T follicular helper cell (primary cell): ENCODE data around the gene CARM1.
"Not testable (repeated sequence)": the region's sequence is repeated elsewhere in the genome, so short reads cannot be mapped to it uniquely, and the experiment has no call there.

ENCODE experiments used
- DNase-seq: peaks from one replicate; pipeline ENCODE4 v3.0.0-alpha.2; 2020; ENCODE audit warnings: low read depth

Gene CARM1

DNA sequence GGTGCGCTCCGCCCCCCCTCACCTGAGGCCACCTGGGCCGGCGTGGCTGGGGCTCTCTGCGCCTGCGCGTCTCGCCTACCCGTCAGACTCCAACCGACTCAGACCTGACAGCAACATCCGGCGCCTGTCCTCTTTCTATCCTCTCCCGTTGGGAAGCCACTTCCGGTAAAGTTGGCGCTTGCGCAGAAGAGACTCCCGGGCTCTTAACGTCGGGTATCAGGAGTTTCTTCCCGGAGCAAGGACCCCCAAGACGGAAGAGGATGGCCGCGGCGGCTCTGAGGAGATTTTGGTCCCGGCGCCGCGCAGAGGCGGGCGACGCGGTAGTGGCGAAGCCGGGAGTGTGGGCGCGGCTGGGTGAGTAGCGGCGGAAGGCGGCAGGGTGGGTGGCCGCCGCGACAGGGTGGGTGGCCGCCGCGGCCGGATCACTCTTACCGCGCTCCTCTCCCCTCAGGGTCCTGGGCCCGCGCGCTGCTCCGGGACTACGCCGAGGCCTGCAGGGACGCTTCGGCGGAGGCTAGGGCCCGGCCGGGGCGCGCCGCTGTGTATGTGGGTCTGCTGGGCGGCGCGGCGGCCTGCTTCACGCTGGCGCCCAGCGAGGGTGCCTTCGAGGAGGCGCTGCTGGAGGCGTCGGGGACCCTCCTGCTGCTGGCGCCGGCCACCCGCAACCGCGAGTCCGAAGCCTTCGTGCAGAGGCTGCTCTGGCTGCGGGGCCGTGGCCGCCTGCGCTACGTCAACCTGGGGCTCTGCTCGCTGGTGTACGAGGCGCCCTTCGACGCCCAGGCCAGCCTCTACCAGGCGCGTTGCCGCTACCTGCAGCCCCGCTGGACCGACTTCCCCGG is 57.4 kb downstream of the CARM1 start, which contains the start of the genes TIMM29 and YIPF2:
Gene TIMM29, plus strand, starts transcription at position 249 of the 839 bp plus-strand sequence. Its CDS starts 12 bp downstream, at position 261.
Gene YIPF2, minus strand, starts transcription at position 77 of the 839 bp plus-strand sequence. CDS start 229 bp downstream, outside the sequence.
- peak; percentile 89 for DNase-seq

DNA sequence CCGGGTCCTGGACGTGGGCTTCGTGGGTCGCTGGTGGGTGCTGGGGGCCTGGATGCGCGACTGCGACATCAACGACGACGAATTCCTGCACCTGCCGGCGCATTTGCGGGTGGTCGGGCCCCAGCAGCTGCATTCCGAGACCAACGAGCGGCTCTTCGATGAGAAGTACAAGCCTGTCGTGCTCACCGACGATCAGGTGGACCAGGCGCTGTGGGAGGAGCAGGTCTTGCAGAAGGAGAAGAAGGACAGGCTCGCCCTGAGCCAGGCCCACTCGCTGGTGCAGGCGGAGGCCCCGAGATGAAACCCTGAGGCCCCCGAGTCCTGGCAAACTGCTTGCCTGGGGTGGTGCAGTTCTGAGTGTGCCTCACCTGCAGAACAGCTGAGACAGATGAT is 58.0 kb downstream of the CARM1 start:
- no peak for DNase-seq

DNA sequence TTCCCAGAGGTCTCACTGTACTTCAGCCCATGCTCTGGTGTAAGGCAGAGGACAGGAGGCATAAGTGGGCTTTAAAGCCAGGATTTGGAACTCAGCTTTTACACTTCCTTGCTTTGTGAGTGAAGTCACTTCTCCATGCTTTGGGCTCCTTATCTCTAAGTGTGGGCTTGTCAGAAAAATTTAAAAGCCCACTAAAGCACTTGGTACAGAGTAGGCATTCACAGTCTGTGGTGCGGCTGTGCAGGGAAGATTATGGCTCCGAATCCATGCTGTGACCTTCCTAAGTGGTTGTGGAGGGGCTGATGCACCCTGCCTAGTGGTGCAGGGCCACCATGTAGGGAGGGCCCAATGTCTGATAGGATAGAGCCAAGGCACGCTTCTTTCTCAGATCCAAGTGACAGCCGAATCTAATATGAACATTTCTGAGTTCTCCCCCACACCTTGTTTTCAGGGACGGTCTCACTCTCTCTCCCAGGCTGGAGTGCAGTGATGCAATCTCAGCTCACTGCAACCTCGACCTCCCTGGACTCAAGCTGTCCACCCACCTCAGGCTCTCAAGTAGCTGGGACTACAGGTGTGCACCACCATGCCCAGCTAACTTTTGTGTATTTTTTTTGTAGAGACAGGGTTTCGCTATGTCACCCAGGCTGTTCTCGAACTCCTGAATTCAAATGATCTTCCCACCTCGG is 64.2 kb downstream of the CARM1 start:
- no peak for DNase-seq

DNA sequence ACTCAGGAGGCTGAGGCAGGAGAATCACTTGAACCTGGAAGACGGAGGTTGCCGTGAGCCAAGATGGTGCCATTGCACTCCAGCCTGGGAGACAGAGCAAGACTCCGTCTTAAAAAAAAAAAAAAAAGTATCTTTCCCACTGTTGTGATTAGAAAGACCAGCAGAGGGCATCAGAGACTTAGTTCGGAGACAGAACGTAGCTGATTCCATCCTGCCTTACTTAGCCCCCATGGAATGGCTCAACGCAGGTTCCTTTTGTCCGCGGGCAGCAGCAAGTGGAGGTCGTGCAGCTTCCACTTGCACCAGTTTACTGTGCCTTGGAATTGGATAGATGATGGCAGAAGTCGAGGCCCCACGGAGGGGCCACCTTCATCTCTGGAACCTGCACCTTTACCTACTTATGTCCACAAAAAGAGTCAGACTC is 65.3 kb downstream of the CARM1 start:
- no peak for DNase-seq

DNA sequence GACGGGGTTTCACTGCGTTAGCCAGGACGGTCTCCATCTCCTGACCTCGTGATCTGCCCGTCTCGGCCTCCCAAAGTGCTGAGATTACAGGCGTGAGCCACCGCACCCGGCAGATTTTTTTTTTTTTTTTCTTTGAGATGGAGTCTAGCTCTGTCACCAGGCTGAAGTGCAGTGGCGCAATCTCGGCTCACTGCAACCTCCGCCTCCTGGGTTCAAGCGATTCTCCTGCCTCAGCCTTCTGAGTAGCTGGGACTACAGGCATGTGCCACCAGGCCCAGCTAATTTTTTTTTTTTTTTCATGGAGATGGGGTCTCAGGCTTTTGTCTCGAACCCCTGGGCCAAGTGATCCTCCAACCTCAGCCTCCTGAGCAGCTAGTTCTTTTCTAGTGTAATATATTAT is 70.3 kb downstream of the CARM1 start:
- not testable (repeated sequence) for DNase-seq

DNA sequence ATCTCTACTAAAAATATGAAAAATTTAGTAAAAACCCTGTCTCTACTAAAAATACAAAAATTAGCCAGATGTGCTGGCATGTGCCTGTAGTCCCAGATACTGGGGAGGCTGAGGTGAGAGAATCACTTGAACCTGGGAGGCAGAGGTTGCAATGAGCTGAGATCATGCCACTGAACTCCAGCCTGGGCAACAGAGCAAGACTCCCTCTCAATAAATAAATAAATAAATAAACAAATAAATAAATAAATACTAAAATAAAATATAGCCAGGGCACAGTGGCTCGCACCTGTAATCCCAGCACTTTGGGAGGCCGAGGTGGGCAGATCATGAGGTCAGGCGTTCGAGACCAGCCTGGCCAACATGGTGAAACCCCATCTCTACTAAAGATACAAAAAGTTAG is 72.1 kb downstream of the CARM1 start:
- not testable (repeated sequence) for DNase-seq

DNA sequence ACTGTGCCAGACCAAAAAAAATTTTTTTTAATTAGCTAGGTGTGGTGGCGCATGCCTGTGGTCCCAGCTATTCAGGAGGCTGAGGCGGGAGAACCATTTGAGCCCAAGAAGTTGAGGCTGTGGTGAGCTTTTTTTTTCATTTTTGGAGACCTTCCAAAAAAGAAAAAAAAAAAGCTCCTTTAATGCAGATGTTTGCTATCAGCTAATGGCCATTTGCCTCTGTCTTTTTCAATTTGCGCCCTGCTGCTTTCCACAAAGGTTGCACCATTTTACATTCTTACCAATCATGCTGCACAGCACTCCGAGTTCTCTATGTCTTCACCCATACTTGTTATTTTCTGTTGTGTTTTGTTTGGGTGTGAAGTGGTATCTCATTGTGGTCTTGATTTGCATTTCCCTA is 73.9 kb downstream of the CARM1 start:
- DNase-seq = no peak

DNA sequence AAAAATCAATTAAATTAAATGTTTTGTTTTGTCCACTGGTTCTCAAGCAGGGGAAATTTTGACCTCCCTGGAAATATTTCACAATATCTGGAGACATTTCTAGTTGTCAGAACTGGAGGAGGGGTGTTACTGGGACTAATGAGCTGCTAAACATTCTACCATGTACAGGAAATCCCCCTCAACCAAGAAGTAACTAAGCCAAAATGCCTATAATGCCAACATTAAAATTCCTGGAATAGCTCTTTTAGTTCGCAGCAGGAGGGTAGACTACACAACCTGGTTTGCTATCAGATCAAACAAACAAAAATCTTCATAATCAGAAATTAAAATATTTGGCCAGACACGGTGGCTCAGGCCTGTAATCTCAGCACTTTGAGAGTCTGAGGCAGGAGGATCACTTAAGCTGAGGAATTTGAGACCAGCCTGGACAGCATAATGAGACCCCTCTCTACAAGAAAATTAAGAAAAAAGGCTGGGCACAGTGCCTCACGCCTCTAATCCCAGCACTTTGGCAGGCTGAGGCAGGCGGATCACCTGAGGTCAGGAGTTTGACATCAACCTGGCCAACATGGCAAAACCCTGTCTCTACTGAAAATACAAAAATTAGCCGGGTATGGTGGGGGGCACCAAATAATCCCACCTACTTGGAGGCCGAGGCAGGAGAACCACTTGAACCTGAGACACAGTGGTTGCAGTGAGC is 75.8 kb downstream of the CARM1 start:
- DNase-seq = no peak

DNA sequence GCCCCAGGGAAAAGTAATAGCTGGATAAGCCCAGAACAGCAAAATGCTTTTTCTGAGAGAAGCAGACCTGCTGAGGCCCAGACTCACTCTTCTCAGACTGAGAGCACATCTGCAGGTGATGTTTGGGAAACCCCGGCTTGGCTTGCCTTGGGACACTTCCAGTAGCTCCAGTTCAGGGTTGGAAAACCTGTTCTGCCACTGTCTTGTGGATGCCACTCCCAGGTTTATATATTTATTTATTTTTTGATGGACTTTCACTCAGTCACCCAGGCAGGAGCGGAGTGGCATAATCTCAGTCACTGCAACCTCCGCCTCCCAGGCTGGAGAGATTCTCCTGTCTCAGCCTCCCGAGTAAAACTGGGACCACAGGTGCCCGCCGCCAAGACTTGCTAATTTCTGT is 81.5 kb downstream of the CARM1 start:
- no peak for DNase-seq

DNA sequence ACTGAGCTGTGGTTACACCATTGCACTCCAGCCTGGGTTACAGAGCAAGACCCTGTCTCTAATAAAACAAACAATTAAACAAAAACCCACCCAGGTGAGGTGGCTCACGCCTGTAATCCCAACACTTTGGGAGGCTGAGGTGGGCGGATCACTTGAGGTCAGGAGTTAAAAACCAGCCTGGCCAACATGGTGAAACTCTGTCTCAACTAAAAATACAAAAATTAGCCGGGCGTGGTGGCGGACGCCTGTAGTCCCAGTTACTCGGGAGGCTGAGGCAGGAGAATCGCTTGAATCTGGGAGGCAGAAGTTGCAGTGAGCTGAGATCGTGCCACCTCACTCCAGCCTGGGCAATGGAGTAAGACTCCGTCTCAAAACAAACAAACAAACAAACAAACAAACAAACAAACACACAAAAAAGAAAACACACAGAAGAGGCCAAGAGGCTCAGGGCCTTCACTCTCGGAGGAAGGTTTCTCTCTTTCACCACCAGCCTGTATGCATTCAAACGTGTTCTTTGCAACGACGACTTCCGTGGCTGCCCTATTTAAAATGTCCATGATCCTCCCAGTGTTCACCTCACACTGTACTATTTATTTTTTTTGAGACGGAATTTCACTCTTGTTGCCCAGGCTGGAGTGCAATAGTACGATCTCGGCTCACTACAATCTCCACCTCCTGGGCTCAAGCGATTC is 88.1 kb downstream of the CARM1 start:
- not testable (repeated sequence) for DNase-seq

DNA sequence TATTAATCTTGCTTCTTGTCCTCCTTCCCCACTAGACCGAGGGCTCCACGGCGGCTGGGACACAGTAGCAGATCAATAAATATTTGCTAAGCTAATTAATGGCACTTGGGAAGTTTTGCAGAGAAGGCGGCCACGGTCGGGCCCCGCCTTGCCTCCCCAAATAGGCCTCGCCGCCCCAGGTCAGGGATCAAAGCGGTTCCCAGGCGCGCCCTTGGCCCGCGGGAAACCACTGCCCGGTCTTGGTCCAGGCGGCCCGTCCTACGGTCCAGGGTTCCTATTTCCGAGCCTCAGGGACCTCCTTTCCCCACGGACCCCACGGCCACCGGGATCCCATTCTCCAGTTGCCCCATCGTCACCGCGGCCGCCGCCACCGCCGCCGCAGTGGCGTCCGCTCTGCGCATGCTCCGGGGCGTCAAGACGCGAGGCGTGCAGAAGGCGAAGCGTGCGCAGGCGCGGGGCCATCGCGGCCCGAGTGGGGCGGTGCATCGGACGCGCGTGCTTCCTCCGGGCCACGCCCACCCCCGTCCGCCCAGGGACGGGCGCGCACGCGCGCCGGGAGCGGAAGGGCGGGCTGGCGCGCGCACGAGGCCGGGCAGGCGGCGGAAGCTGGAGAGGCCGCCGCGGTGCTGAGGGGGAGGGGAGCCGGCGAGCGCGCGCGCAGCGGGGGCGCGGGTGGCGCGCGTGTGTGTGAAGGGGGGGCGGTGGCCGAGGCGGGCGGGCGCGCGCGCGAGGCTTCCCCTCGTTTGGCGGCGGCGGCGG is 89.1 kb downstream of the CARM1 start, which contains the start of gene SMARCA4:
Gene SMARCA4, plus strand, starts transcription at position 717 of the 759 bp plus-strand sequence. CDS start 23,122 bp downstream, outside the sequence.
- peak; percentile 97 for DNase-seq

DNA sequence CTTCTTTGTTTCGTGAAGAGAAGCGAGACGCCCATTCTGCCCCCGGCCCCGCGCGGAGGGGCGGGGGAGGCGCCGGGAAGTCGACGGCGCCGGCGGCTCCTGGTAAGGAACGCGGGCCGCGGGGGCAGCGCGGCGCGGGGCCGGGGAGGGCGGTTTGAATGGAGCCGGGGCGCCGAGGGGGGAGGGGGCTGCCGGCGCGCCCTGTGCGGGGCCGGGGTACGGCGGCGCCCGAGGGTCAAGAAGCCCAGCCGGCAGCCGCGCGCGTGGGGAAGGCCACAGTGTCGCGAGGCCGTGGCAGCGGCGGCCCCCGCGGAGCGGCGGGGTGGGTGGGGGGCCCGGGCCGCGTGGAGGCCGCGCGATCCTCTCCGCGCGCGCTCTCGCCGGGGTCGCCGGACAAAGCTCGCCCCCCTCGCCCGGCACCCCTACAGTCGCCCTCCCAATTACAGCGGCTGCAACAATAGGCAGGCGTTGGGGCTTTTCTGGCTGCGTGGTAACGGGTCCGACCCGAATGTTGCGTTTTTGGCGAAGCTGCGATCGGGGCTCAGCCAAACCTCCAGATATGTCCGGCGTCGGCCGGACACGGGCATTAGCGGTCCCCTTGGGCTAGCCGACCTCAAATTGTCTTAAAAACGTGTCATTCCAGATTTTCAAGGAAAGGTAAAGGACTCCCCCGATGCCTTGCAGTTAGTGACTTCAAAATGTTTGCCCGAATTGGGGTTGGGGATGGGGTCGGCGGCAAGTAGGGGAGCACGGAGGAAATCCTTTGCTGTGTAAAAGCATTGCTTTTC is 89.9 kb downstream of the CARM1 start:
- no peak for DNase-seq

DNA sequence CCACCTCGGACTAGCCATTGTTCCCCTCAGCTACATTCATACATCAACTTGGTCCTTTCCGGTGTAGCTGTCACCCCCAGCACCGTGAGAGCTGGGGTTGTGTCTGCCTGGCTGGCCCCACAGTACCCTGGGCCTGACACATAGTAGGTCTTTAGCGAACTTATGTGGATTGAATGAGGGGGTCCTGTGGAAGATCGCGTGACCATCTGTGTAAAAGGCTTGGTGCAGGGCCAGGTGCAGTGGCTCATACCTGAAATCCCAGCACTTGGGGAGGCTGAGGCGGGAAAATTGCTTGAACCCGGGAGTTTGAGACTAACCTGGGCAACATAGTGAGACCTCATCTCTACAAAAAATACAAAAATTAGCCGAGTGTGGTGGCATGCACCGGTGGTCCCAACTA is 91.5 kb downstream of the CARM1 start:
- DNase-seq = no peak

DNA sequence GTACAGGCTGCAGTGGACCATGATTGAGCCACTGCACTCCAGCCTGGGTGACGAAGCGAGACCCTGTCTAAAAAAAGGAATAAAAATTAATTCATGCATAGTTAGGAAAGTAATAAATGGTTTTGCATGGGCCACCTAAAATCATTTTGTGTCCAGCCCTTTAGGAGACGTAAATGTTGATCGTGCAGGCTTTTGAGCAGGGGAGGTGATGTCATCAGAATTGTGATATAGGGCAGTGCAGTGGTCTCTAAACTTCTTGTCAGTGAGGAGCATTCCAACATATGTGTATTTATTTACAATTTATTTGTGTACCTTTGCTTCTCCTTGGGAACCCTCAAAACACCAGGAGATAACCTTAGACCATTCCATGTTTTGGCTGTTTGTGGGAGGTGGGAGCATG is 92.5 kb downstream of the CARM1 start:
- DNase-seq = no peak

DNA sequence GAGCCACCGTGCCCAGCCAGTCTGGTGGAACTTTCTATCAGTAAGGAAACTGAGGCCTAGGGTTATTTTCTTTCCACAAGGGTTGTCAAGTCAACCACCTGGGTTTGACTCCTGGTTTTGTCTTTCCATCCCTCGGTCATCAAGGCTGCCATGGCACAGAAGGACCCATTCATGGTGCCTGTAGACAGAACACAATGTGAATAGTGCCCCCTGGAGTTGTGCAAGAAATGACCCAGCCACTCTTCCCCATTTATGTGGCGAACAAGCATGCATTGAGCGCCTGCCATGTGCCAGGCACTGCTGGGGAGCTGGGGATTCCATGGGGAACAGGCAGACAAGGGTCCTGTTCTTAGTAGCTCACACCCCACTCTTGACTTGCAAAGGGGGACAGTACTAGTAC is 93.5 kb downstream of the CARM1 start:
- no peak for DNase-seq

DNA sequence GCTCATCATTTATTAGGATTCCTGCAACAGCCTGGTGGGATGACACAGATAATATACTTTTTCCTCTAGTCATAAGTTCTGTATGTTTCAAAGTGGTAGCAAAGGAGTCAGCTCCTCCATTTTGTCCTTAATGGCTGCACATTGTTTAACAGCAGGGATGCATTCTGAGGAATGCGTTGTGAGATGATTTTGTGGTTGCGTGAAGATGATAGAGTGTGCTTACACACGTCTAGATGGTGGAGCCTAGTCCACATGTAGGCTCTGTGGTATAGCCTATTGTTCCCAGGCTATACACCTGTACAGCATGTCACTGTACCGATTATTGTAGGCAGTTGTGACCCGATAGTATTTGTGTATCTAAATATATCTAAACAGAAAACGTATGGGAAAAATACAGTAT is 94.0 kb downstream of the CARM1 start:
- DNase-seq = no peak

DNA sequence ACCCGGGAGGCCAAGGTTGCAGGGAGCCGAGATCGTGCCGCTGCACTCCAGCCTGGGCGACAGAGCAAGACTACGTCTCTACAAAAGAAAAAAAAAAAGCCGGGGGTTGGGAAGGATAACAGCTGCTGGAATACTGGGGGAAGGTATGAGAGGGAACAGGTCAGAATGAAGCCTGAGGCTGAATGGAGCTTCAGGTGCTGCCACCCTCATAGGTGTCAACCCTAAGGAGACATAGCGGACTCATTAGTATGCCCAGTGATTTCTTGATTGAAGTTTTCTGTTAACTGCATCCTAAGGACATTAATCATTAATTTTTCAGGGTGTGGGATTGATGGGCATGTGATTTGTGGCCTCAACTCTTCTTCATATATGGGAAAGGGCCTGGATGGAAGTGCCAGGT is 95.5 kb downstream of the CARM1 start:
- DNase-seq = no peak

DNA sequence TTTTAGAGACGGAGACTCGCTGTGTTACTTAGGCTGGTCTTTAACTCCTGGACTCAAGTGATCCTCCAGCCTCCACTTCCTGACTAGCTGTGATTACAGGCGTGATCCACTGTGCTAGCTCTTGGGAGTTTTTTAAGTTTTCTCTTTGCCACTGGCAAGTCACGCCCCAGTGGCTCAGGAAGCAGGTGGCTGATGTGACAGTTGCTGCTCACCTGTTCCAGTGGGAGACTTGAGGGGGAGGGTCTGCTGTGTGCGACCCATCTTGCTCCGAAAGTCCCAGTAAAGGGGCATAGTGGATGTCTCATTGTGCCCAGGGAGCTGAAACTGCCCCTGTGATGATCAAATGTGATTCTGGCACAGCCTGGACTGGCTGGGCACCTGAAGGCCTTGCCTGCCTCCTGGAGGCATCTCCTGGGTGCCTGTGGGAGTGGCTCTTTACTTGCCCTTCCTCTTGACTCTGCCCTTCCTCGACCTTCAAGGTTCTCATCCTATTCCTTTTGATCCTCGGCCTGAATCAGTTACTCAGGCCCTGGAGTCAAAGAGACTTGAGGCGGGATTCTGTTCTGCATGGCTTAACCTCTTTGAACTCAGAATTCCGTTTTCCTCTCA is 97.3 kb downstream of the CARM1 start:
- no peak for DNase-seq

DNA sequence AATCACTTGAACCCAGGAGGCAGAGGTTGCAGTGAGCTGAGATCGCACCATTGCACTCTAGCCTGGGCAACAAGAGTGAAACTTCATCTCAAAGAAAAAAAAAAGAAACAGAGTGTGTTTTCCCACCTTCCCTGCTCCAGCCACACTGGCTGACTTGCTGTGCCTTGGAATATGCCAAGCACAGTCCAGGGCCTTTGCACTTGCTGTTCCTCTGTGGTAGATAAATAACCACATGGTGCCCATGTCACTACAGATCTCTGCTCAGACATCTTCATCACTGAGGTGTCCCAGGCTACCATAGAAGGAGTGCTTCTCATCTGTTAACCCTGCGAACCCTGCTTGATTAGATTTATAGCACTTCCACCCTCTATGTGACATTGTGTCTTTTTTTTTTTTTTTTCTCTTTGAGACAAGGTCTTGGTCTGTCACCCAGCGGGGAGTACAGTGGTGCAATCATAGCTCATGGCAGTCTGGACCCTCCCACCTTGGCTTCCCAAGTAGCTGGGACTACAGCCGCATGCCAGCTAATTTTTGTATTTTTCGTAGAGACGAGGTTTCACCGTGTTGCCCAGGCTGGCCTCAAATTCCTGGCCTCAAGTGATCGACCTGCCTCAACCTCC is 99.9 kb downstream of the CARM1 start:
- no peak for DNase-seq
